OCI-LY7 (cell line): ENCODE results near the gene USH2A. TPM values are rescaled to one million over a fixed set of nuclear protein-coding genes. Genes with fewer than 3 reads are reported as not detected.

Source experiments
- BruUV-seq: library from RNA; stranded (reverse); fragments of 400-500 nt; replicated peaks from 2 replicates; lab custom pipeline; 2021; lab: Mats Ljungman, UMichigan
- CTCF ChIA-PET: fragments of 300-600 bp; sonication (Branson Sonifier 250); formaldehyde crosslinking; loops from one replicate; lab custom pipeline; 2022; ENCODE audit warnings: antibody characterized with exemption; ENCODE audit not compliant: unreplicated experiment; lab: Charles Lee
- POLR2A ChIA-PET: fragments of 300-600 bp; sonication (Branson Sonifier 250); formaldehyde crosslinking; loops from one replicate; lab custom pipeline; 2022; ENCODE audit warnings: antibody characterized with exemption; lab: Charles Lee
- DNase-seq: peaks from one replicate; pipeline ENCODE4 v3.0.0-alpha.2; 2015; ENCODE audit warnings: low spot score
- H2AFZ ChIP-seq: fragments of 200-600 bp; sonication (generic), shearing (Covaris generic); 2 replicates; pipeline ENCODE4 v1.6.1; 2014; ENCODE audit warnings: mild to moderate bottlenecking, antibody characterized with exemption, low read length, moderate library complexity
- H3K27ac ChIP-seq: fragments of 200-600 bp; sonication (generic); 2 replicates; pipeline ENCODE4 v1.5.1; 2014; ENCODE audit warnings: mixed run types, low read depth, mild to moderate bottlenecking, moderate library complexity, low read length, inconsistent platforms; ENCODE audit not compliant: poor library complexity, severe bottlenecking
- H3K36me3 ChIP-seq: fragments of 200-600 bp; sonication (generic); 2 replicates; pipeline ENCODE4 v1.6.1; 2014; ENCODE audit warnings: mild to moderate bottlenecking, antibody characterized with exemption, low read length, moderate library complexity, mixed read lengths; ENCODE audit not compliant: insufficient read depth
- H3K4me1 ChIP-seq: fragments of 200-600 bp; sonication (generic); 2 replicates; pipeline ENCODE4 v1.5.1; 2014; ENCODE audit warnings: mild to moderate bottlenecking, low read length; ENCODE audit not compliant: insufficient read depth, poor library complexity, severe bottlenecking
- H3K4me2 ChIP-seq: fragments of 200-600 bp; sonication (generic); 2 replicates; pipeline ENCODE4 v1.6.1; 2014; ENCODE audit warnings: mild to moderate bottlenecking, low read length
- H3K4me3 ChIP-seq: fragments of 200-600 bp; sonication (generic); 2 replicates; pipeline ENCODE4 v1.5.1; 2014; ENCODE audit warnings: mild to moderate bottlenecking, low read depth, low read length; ENCODE audit not compliant: poor library complexity, severe bottlenecking
- H3K79me2 ChIP-seq: fragments of 200-600 bp; sonication (generic); 2 replicates; pipeline ENCODE4 v1.6.1; 2016; ENCODE audit warnings: low read depth, mild to moderate bottlenecking, low read length, moderate library complexity, mixed read lengths; ENCODE audit not compliant: insufficient read depth
- H3K9me2 ChIP-seq: fragments of 200-600 bp; sonication (generic); 2 replicates; pipeline ENCODE4 v1.6.1; 2016; ENCODE audit warnings: mild to moderate bottlenecking, low read length, mixed read lengths; ENCODE audit not compliant: insufficient read depth
- H3K9me3 ChIP-seq: fragments of 200-600 bp; sonication (generic); 2 replicates; pipeline ENCODE4 v1.6.1; 2014; ENCODE audit warnings: mild to moderate bottlenecking, mixed run types, low read length, mixed read lengths
- H4K20me1 ChIP-seq: fragments of 200-600 bp; sonication (generic); 2 replicates; pipeline ENCODE4 v1.6.1; 2014; ENCODE audit warnings: mild to moderate bottlenecking, antibody characterized with exemption, low read length, moderate library complexity, mixed read lengths; ENCODE audit not compliant: insufficient read depth
- EZH2phosphoT487 ChIP-seq: fragments of 200-600 bp; sonication (generic); IDR thresholded peaks from 2 replicates; pipeline ENCODE4 v1.6.1; 2018; ENCODE audit warnings: low read depth, borderline replicate concordance, mild to moderate bottlenecking, mixed run types, antibody characterized with exemption, low read length, moderate library complexity, mixed read lengths
- intact Hi-C: fragments of 100-400 bp; cut with micrococcal nuclease; formaldehyde crosslinking; loops from one replicate; pipeline ENCODE4 v1.10.0; 2022; ENCODE audit not compliant: unreplicated experiment
- total RNA-seq, 2 experiments: library from RNA; depleted of rRNA in 1 of 2; stranded (reverse); fragments of >200 nt in 1 of 2; shearing (Covaris generic) in 1 of 2; gene quantifications; 2 replicates each; pipeline ENCODE4 v1.2.3, GENCODE V29; 2014 to 2022
- TF ChIP-seq, protein P1 (sequence below): fragments of 200-600 bp; sonication (generic); conservative IDR thresholded peaks from 2 replicates; pipeline ENCODE4 v1.5.1; 2014; ENCODE audit warnings: mild to moderate bottlenecking, antibody characterized with exemption, low read length, moderate library complexity, mixed read lengths

The USH2A gene
- total RNA-seq, 2 experiments from 2014 or later, result not detected

DNA sequence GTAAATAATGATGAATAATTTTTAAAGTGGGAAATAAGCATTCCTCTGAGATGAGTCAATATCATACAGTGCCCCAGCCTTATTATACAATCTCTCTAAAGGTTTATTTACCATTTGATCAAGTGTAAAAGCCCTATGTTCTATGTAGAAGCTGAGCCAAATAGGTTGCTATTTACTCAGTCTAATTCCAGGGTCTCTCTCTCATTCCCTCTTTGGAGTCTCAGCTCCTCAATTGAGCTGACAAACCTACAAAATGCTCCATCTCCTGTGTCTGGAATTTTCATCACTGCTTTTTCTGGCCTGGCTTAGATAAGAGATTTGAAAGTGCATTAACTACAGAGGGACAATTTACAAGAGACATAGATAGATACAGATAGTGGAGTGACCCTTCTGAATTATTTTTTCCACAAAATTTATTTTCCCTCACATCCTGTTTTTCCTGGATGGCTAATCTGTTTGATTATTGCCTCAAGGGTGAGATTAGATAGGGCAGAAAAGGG is 24.8 kb upstream of the USH2A start:
- Histone ChIP-seq H3K4me3 (no peak overlapping the region), H3K9me3 (no peaks in the 10 kb centered on the region), H2AFZ (no peak overlapping the region), H3K9me2 (no peaks in the 10 kb centered on the region), H3K36me3 (no peaks in the 10 kb centered on the region), H4K20me1 (no peaks in the 10 kb centered on the region), H3K4me2 (no peak overlapping the region), H3K27ac (no peak overlapping the region), H3K79me2 (no peaks in the 10 kb centered on the region), H3K4me1 (no peaks in the 10 kb centered on the region)
- DNase-seq, result no peak
- ChIA-PET POLR2A (interaction anchor here (0.6 kb wide), 1 partner anchor 22 kb away, joined by 3 read pairs; no protein-coding TSS in a partner anchor), CTCF (no interaction called here)
- BruUV-seq, result no TSS peak
- TF ChIP-seq EZH2phosphoT487, result no peak
- TF ChIP-seq, protein P1, sequence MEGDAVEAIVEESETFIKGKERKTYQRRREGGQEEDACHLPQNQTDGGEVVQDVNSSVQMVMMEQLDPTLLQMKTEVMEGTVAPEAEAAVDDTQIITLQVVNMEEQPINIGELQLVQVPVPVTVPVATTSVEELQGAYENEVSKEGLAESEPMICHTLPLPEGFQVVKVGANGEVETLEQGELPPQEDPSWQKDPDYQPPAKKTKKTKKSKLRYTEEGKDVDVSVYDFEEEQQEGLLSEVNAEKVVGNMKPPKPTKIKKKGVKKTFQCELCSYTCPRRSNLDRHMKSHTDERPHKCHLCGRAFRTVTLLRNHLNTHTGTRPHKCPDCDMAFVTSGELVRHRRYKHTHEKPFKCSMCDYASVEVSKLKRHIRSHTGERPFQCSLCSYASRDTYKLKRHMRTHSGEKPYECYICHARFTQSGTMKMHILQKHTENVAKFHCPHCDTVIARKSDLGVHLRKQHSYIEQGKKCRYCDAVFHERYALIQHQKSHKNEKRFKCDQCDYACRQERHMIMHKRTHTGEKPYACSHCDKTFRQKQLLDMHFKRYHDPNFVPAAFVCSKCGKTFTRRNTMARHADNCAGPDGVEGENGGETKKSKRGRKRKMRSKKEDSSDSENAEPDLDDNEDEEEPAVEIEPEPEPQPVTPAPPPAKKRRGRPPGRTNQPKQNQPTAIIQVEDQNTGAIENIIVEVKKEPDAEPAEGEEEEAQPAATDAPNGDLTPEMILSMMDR, result no peak
- intact Hi-C loops, result no loop called here

DNA sequence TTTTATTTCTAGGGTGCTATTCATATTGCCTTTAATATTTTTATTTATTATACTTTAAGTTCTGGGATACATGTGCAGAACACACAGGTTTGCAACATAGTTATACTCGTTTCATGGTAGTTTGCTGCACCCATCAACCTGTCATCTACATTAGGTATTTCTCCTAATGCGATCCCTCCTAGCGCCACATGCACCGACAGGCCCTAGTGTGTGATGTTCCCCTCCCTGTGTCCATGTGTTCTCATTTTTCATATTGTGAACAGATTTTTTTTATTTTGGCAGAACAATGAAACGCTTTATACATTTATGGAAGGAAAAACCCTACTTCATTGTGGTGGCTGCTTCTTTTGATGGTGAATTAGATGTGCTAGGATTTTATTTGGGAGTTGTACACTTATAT is 14.4 kb upstream of the USH2A start:
- Histone ChIP-seq H3K79me2 (no peaks in the 10 kb centered on the region), H3K4me1 (no peaks in the 10 kb centered on the region), H3K4me3 (no peak overlapping the region), H3K9me3 (no peaks in the 10 kb centered on the region), H3K9me2 (no peaks in the 10 kb centered on the region), H2AFZ (no peak overlapping the region), H4K20me1 (no peaks in the 10 kb centered on the region), H3K36me3 (no peaks in the 10 kb centered on the region), H3K4me2 (no peak overlapping the region), H3K27ac (no peak overlapping the region)
- ChIA-PET POLR2A (interaction anchor here (0.7 kb wide), 1 partner anchor 1399 kb away, joined by 3 read pairs; no protein-coding TSS in a partner anchor), CTCF (no interaction called here)
- intact Hi-C loops, result no loop called here
- no peak for DNase-seq
- BruUV-seq, result no TSS peak
- TF ChIP-seq, protein P1, result no peak
- no peak for TF ChIP-seq EZH2phosphoT487

DNA sequence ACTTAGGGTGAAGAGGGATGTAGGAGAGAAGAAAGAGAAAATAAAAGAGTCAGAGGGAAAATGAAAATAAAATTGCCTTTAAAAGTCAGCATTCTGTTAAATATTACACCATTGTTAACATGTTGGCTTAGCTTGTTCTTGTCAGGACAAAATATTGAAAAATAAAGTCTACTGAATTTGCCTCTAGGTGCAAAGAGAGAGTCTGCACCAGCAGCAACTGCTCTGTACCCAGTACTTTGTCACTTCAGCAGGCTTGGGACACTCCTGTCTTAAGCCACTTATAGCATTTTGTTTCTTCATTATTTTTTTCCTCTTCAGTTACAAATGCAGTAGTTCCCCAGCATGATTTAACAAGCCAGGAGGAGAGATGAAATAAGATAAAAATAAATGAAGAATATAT is 11.0 kb upstream of the USH2A start:
- Histone ChIP-seq H3K9me2 (no peaks in the 10 kb centered on the region), H3K27ac (no peak overlapping the region), H2AFZ (no peak overlapping the region), H3K9me3 (no peaks in the 10 kb centered on the region), H3K79me2 (no peaks in the 10 kb centered on the region), H3K4me1 (no peaks in the 10 kb centered on the region), H4K20me1 (no peaks in the 10 kb centered on the region), H3K4me3 (no peak overlapping the region), H3K36me3 (no peaks in the 10 kb centered on the region), H3K4me2 (no peak overlapping the region)
- BruUV-seq, result no TSS peak
- TF ChIP-seq EZH2phosphoT487, result no peak
- TF ChIP-seq, protein P1, result no peak
- intact Hi-C loops, result no loop called here
- CTCF ChIA-PET, result no interaction called here
- POLR2A ChIA-PET, result interaction anchor here (1.0 kb wide), 1 partner anchor 11 kb away, joined by 3 read pairs; the partner anchor contains the start of gene USH2A
- no peak for DNase-seq
